ENCODE results near the gene CHD3.

DNA sequence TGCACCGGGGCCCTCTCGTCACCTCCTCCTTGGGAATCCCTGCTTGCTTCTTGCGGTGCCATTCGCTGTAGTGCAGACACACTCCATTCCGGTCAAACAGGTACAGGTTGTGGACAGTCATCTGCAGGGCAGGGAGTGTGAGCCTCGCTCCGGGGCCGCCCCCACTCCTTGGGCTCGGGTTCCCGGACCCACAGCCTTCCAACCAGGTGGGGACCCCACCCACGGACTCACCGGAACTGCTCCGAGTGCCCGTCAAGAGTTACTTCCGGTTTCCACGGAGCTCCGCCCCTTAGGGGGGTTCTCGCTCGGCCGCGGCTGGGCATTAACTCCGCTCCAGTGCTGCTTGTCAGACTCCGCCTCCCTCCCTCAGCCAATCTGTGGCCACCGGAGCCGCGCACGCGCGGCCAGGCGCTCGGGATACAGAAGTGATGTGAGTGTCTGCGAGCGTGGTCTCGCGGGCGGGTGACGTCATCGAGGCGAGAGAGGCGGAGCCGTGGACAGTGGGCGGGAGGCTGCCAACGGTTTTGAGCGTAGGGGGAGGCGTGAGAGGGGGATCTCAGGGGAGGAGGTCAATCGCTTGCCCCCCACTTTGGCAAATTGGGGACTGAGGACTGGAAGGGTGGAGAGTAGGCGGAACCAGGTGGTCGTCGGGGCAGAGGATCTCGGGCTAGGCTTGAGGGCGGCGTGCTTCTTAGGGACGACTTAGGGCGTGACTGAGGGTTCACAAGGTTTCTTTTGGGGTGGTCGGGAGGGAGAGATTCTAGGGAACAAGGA, 43.3 kb downstream of the CHD3 start, which contains the start of the genes CNTROB and TRAPPC1:
- TF ChIP-seq, protein P1, sequence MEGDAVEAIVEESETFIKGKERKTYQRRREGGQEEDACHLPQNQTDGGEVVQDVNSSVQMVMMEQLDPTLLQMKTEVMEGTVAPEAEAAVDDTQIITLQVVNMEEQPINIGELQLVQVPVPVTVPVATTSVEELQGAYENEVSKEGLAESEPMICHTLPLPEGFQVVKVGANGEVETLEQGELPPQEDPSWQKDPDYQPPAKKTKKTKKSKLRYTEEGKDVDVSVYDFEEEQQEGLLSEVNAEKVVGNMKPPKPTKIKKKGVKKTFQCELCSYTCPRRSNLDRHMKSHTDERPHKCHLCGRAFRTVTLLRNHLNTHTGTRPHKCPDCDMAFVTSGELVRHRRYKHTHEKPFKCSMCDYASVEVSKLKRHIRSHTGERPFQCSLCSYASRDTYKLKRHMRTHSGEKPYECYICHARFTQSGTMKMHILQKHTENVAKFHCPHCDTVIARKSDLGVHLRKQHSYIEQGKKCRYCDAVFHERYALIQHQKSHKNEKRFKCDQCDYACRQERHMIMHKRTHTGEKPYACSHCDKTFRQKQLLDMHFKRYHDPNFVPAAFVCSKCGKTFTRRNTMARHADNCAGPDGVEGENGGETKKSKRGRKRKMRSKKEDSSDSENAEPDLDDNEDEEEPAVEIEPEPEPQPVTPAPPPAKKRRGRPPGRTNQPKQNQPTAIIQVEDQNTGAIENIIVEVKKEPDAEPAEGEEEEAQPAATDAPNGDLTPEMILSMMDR (IDR thresholded peaks at IDR 0.05; ENCODE audit: low read length): no peak
- no peak for TF ChIP-seq EZH2 (IDR thresholded peaks at IDR 0.05; ENCODE audit: borderline replicate concordance, low read length)

Measured in OCI-LY1 (cell line).